HT-29 (cell line): ENCODE results near the gene PTPRD. TPM values are rescaled to one million over a fixed set of nuclear protein-coding genes. Genes with fewer than 3 reads are reported as not detected.

Experiments used
- DNase-seq: peaks from one replicate; pipeline ENCODE4 v3.0.0-alpha.2; 2015; ENCODE audit warnings: low spot score
- total RNA-seq: library from RNA; depleted of rRNA; stranded (reverse); fragments of >200 nt; shearing (Covaris generic); gene quantifications from 2 replicates; pipeline ENCODE4 v1.2.3, GENCODE V29; 2014

Gene PTPRD
- total RNA-seq, 1 experiment from 2014 or later = not detected

DNA sequence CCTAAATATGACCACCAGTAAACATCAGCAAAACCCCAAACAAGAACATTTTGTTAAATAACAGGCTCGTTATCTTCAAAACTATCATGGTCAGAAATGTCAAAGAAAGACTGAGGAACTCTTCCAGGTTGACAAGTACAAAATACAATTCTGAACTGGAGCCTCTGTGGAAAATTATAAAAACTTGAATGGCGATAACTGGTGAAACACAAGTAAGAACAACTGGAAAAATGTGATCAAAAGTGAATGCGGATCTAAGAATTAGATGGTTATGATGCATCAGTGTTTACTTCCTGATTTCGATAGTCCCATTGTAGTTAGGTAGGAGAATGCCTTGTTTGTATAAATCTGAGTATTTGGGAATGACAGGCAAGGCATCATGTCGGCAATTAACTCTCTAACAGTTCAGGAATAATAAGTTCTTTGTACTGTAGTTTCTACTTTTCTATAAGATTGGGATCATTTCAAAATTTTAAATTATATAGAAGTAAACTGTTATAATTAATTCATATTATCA, 2073.1 kb downstream of the PTPRD start:
- DNase-seq = no peak

DNA sequence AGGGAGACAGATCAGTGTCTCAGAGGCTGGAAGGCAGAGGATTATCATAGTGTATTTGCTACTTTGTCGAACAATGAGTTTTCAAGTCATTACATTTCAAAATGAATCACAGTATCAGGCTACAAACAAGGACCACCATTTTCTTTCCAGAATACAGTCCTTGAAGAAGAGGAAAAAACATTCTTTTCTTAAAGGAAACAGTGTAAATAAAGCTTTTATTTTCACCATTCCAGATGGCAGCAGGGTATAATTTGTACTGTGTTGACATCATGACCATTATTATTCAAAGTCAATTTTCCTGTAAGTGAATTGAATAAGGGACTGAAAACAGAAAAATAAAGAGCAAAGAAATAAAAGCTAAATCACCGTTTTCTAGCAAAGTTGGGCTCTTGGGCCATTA, 2076.0 kb downstream of the PTPRD start:
- DNase-seq = no peak

DNA sequence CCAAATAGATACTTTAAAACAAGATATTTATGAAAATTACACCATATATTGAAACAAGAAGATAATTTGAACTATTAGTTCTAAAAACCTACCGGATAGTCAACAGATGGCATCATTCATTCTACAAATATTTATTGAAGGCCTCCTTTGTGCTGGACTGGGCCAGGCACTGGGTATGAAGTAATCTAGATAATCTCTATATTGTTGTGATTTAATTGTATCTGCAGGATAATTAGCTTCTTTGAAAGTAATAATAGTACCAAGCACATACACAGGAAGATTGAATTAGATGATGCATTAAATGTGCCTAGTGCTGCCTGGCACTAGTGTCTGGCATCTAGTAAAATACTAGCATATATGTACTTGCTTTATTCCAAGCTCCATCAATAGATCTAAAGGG, 2078.0 kb downstream of the PTPRD start:
- no peak for DNase-seq

DNA sequence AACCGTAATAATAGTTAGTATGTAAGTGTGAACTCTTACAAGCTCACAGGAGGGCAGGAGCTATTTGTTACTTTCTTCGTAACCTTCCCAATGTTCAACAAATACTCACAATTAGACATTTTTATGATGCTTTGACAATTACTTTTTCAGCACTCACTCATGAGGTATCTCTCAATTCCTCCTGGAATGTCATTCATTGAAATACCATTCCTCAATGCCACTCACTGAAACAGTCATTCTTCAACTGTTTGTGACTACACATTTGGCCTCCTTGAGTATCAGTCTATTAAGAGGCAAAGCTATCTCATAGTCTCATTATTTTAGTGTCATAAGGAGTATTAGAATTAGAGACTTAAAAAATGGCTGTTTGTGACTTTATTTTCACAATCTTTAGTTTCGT, 2079.1 kb downstream of the PTPRD start:
- no peak for DNase-seq

DNA sequence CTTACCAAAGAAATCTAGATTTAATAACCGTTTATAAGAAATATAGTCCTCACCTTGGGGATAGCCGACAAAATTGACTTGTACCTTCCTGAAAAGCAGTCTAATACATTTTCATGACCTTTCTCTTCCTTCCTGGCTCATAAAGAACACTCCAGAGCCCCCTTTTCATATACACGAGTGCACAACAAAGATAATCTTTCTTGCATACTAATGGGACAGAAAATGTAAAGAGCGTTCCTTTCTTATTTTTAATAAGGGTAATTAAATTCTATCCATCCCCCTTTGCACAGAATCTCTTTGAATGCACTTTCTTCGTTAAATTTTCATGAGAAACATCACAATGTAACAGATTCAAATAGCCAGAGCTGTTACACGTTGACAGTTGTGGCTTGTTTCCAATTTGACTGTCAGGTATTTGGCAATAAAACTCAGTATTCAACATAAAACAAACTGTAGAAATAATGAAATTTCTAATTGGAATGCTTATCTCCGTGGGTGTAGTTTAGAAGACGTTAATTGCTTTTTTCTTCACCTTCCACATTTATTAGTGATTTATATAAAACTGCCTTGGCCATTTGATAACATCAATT, 2080.9 kb downstream of the PTPRD start:
- no peak for DNase-seq

DNA sequence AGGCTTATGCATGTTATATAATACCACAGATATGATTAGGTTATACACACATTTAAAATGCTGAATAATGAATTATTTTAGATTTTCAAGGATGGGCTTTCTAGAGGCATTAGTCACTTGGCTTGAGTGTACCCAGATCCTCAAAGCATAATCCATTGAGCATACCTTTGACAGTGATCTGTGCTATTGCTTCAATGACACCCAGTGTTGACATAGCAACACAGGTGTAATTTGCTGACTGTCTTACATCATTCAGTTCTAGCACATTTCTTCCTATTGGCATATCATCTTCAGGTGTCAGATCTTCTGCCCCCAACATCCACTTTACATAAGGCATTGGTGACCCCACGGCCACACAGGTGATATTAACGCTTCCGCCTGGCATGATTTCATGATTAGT, 2091.7 kb downstream of the PTPRD start:
- no peak for DNase-seq

DNA sequence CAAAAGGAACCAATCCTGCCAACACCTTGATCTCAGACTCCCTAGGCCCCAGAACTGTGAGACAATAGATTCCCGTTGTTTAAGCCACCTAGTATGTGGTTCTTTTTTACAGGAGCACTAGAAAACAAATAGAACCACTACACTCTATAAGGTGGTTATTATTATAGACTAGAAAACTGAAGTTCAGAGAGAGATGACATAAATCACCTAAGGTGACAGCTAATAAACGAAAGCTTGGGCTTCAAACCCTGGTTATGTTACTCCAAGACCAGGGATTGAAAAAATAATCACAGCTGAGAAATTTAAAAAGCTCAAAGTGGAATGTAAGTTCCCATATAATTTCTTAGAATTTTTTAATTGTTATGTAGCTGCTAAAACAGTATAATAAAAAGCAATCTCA, 2097.1 kb downstream of the PTPRD start:
- no peak for DNase-seq

DNA sequence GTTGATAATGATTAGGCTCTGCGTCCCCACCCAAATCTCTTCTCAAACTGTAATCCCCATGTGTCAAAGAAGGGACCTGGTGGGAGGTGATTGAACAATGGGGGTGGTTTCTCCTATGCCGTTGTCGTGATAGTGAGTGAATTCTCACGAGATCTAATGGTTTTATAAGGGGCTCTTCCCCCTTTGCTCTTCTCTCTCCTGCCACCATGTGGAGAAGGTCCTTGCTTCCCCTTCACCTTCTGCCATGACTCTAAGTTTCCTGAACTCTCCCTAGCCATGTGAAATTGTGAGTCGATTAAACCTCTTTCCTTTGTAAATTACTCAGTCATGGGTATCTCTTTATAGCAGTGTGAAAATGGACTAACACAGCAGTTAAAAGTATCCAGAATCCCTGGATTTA, 2098.0 kb downstream of the PTPRD start:
- no peak for DNase-seq

DNA sequence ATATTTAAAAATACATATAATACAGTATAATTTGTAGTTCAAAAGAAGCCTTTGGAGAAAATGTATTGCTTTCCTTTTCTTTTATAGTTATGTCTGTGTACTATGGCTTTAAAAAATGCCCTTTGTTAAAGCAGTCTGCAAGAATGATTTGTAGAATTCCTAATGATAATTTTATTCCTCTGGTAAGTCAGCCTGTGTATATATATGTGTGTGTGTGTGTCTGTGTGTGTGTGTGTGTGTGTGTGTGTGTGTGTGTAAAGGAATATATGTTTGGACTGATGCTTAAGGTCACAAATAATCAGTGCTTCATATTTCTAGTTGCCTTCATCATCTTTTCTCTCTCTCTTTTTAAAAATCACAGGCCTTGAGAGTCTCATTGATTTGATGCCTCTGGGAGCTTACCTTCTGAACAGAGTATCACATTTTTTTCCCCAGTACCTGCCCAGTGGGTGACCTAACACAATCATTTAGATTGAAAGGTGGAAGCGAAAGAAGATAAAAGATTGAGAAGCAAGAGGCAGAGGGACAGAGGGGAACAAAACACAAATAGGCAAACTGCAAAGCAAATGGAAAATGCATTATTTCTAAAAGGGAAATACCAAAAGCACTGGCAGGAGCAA, 2104.0 kb downstream of the PTPRD start:
- no peak for DNase-seq

DNA sequence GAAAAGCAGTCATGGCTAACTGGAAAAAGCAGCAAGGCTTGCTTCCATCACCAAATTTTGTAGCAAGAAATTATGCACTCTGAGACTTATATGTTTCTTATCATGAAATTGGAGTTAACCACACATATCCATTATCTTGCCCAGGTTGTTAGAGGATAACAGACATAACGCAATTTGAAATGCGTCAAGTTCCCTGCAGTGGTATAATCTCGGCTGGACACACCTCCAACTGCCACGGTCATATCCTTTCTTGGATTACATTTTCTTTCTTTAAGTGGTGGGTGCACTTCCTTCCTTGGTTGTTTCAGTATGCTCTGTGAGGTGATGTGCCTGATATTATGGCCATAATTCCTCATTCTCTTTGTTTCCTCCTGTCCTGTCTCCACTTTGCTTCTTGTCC, 2118.2 kb downstream of the PTPRD start:
- DNase-seq = no peak

DNA sequence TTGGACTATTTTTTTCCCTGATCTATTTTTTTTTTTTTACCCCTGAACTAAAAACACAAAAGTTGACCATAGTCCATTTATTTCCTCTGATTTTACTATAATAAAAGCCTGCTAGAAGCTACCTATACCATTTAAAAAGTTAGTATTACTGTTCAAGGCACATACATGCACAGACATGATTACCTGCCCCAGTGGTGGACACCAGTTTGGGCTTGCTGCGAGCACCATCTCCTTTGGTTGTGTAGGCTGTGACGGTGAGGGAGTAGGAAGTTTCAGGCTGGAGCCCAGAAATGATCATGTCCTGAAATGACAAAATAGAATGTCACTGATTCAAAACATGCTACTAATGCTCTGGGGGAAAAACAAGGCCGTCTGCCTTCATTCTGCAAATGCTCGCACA, 2120.1 kb downstream of the PTPRD start:
- no peak for DNase-seq

DNA sequence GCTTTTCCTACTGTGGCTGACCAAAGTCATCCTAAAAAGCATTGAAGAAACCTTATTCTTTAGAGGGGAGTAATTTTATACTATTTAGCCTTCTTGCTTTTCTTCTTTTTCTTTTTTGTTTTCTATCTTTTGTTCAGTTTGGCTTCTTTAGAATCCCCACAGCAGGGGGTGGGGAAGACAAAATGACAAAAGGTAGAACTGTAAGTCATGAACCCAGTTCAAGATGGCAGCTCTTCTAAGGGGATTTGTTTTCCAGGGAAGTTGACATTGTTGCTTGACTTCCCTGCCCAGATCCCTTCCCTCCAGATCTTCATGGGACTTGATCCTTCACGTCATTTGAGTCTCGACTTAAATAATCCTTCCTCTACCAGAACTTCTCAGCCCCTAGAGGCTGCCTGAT, 2120.8 kb downstream of the PTPRD start:
- DNase-seq = no peak

DNA sequence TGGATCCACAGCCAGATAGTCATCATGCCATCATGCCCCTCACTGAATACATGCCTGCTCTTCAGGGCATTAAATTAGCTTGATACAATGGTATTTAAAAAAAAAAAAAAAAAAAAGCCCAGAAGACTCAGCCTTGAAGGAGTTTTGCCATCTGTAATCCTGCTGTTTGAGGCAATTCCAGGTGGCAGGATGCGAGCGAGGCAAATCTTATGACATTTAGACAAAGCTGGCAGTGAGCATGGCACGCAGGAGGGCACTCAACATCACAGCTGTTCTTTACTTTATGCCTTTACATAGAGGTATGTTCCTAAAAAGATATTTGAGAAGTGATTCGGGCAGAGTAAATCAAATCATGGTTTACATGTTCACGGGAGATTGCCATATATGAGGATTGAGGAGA, 2121.2 kb downstream of the PTPRD start:
- no peak for DNase-seq

DNA sequence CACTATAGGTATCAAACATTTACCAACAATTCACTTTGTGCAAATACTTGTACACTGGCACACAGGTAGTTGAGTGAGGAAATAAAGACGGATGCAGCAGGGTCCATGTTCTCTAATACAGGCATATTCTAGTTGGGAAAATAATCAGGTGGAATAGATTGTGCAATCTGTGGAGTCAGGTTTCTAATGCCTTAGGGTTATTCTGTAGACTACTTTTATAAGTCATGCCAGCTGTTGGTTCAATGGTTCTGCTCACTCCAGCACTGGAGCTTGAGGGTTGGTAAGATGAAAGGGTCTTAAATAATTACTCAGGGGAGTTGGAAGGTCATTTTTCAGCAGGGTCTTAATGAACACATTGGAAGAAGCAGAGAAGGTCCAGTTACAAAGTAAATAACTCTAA, 2123.0 kb downstream of the PTPRD start:
- DNase-seq = no peak

DNA sequence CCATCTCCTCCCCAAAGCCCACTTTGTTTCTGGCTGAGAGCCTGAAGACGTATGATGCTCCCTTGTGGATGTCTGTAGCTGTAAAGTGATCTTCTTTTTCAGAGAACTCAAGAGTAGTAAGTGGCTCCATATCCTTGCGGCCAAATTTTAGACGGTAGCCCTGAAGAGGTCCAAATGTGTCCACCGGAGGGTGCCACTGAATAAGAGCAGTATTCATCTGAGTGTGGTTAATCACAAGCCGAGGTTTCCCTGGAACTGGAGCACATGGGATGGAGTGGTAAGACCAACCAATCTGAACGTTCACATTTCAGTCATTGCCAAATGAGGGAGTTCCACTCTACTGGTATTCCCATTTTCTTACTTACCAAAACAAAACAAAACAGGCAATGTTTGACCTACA, 2126.7 kb downstream of the PTPRD start:
- peak; percentile 18 for DNase-seq

DNA sequence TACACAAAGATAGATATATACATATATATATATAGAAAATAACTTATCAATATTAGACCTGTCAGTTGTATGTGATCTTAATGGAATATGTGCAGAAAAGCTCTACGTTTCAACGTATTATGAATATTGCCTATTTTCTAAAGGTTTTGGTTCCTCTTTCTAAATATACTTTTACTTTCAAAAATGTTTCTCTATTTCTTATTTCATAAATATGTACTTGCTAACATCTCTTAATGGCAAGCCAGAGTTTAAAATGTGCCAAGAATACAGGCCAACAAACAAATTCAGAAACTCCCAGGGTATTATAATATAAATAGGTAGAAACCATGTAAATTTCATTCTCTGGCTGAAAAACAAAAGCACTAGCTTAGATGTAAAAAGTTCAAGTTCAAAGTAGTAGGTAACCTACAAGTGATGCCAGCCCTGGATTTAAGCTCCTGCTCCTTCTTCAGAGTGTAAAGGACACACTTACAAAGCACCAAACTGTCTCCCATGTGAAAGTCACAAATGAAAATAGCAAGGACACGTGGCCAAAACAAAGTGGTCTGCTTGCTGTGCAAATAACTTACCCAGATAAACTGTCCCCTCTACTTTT, 2128.1 kb downstream of the PTPRD start:
- no peak for DNase-seq

DNA sequence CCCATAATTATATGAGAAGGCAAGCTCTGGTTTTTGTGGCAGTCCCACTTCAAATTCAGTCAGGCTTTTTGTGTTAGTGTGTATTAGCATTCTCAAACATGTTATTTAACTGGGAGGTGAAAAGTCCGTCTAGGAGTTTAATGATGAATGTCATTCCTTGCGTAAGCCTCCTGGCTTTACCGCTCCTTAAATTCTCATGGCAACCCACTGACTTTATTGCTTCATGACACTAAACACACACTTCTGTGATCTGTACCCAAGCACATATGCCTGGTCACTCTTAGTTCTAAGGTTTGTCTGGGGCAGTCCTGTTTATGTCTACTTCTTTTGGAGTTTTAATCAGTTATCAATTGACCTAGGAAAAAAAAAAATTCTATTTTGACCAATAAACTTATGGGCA, 2135.4 kb downstream of the PTPRD start:
- no peak for DNase-seq

DNA sequence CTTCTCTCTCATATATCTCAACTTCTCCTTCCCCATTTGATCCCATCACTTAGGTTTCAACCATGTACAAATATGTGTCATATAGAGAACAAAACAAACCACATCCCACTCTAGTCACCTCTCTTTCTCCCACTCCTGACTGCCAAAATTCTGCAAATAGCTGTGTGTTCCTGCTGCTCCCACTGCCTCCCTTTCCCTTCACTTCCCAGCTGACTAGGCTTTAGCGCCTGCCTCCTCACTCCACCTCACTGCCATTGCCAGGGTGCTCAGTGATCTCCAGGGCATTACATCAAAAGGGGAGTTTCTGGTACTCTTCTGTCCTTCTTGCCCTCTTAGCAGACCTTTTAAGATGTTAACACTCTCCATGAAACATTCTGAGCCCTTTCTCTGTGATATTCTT, 2137.9 kb downstream of the PTPRD start:
- no peak for DNase-seq

DNA sequence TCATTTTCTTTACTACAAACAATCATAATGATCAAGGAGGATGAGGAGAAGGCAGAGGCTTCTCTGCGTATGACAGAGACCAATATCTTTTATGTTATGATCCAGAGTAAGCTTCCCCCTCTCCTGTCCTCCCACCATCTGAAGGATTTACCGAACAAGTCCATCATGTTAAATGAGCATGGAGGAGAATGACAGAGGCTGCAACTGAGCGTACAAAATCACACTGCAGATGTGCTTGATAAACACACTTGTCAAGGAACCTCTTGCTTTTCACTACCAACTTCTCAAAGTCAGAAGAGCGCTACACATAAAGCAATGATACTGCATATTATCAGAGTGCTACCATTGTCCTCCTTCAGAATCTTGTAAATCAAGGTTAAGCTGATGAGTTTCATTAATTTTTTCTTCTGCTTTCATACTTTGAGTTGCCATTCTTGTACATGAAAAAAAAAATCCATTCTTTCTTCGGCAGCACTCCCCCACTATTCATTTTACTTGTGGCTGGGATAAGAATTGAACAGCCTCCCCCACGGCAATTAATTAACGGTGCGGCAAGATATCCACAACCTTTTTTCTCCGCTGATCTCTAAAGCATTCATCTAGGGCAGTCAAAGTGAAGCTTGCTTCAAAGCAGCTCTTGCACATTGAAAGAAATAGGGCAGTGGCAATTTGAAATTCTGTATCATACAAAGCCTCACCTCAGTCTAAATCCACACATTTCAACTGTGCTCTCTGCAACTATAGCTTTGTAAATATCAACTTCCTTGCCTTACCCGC, 2139.4 kb downstream of the PTPRD start:
- DNase-seq = no peak

DNA sequence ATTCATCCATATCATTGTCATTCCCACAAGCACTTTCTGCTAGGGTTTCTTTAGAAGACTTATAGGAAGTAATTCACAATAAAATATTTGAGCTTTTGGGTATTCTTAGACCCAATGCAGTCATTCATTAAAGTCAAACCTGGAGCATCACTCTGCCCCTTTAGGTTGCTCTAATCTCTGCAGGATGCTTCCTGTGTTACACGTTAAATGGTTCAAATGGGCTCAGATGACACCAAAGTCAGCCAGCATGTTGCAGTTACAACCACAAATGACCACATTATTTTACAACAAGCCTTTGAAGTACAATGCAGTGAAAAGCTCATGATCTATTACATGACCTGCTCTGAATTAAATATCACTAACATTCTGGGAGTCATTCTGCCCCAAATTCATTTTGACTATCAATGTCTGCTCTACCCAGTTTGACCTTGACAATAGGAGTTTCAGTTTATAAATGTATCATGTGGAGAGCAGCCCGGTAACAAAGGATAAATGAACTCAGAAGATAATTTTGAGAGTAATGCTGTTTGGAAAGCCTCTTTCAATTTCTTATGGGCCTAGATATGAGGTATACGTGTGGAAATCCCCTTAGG, 2144.7 kb downstream of the PTPRD start:
- no peak for DNase-seq

DNA sequence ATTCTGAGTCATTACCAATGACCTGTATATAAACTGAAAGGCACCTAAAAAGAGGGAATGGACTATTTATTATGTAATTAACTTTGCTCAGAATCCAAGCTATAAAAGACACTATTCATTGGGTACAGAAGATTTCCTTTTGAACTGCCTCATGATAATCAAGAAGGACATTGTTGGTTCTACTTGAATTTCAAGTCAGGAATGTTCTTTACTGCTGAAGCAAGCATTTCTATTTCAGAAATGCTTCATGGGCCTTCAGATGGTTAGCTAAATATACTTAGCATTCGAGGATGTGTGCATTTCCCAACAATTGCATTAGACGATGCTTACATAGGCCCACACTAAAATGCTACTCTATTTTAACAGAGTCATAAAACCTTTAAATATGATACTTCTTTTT, 2155.0 kb downstream of the PTPRD start:
- DNase-seq = no peak

DNA sequence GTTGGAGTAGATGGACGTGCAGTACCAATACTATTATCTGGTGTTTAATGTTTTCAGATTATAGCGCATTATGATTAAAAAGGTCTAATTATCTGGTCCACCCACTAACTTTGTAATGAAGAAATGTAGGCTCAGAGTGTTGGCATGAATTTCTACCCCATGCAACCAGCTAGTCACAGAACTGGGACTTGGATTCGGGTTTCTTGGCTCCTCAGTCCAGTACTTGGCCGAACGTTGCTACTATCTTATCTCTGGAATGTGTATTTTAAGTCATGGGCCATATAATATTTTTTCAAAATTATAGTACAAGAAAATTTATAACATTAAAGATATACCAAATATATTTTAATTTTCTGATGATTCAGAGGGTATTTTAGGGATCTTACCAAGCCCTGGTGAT, 2155.7 kb downstream of the PTPRD start:
- no peak for DNase-seq
